B cell (primary cell): ENCODE results near the gene TMF1. TPM values are rescaled to one million over a fixed set of nuclear protein-coding genes. Genes with fewer than 3 reads are reported as not detected.

Experiments
- ATAC-seq: fragments of 200-7000 bp; cut with Tn5 transposase; one replicate; pipeline ENCODE4 v1.10.0; 2021; ENCODE audit warnings: low read depth, mild to moderate bottlenecking, moderate number of reproducible peaks, moderate library complexity
- CTCF ChIA-PET: fragments of 350-600 bp; sonication (Branson Sonifier 250); formaldehyde crosslinking; loops from one replicate; lab custom pipeline; 2021; ENCODE audit warnings: antibody characterized with exemption, inconsistent platforms; lab: Charles Lee
- POLR2A ChIA-PET: fragments of 350-600 bp; sonication (Branson Sonifier 250); formaldehyde crosslinking; loops from one replicate; lab custom pipeline; 2021; ENCODE audit warnings: antibody characterized with exemption; lab: Charles Lee
- DNase-seq: peaks from one replicate; pipeline ENCODE4 v3.0.0; 2013
- H2AFZ ChIP-seq: 2 replicates; pipeline ENCODE4 v1.6.1; 2012; ENCODE audit warnings: mild to moderate bottlenecking, low read depth, low read length; ENCODE audit not compliant: insufficient read depth, poor library complexity, severe bottlenecking
- H3K27ac ChIP-seq, 2 donors: 1 replicate in 1 of 2; 2 replicates in 1 of 2; pipeline ENCODE4 v1.5.1; 2012 to 2013; ENCODE audit warnings: low read length in 2 of 2, mild to moderate bottlenecking in 2 of 2, moderate library complexity in 1 of 2
- H3K27me3 ChIP-seq, 4 experiments: fragments of 200-600 bp in 1 of 4; sonication (generic) in 1 of 4; replicated peaks in 1 of 4; 1 replicate in 2 of 4; 2 replicates in 2 of 4; pipeline versions ENCODE4 v1.6.1 to v1.7.0; 2013 to 2016; ENCODE audit warnings: low read length in 3 of 4, mild to moderate bottlenecking in 2 of 4, mixed read lengths in 1 of 4, moderate library complexity in 1 of 4; ENCODE audit not compliant: insufficient read depth in 4 of 4, control insufficient read depth in 3 of 4; ENCODE audit errors: control extremely low read depth in 1 of 4
- H3K36me3 ChIP-seq, 2 experiments: replicated peaks in 1 of 2; 1 replicate in 1 of 2; 2 replicates in 1 of 2; pipeline versions ENCODE4 v1.6.1 to v1.7.1; 2013; ENCODE audit warnings: low read length in 1 of 2; ENCODE audit not compliant: insufficient read depth in 2 of 2, control insufficient read depth in 1 of 2; ENCODE audit errors: control extremely low read depth in 1 of 2, extremely low read depth in 1 of 2
- H3K4me1 ChIP-seq, 2 donors: fragments of 200-600 bp in 1 of 2; sonication (generic) in 1 of 2; 1 replicate in 1 of 2; 2 replicates in 1 of 2; pipeline versions ENCODE4 v1.5.1 to v1.6.1; 2013 to 2017; ENCODE audit warnings: low read length in 2 of 2; ENCODE audit not compliant: control insufficient read depth in 2 of 2, insufficient read depth in 2 of 2
- H3K4me2 ChIP-seq: replicated peaks from 2 replicates; pipeline ENCODE3; 2012; ENCODE audit warnings: mild to moderate bottlenecking, low read depth, low read length; ENCODE audit not compliant: poor library complexity, severe bottlenecking
- H3K4me3 ChIP-seq, 5 experiments: fragments of 200-600 bp in 1 of 5; sonication (generic) in 1 of 5; 1 replicate in 3 of 5; 2 replicates in 2 of 5; pipeline versions ENCODE4 v1.5.1 to v1.7.0; 2011 to 2016; ENCODE audit warnings: low read length in 4 of 5, mild to moderate bottlenecking in 4 of 5, low read depth in 2 of 5, control low read depth in 1 of 5, moderate library complexity in 1 of 5; ENCODE audit not compliant: insufficient read depth in 1 of 5; ENCODE audit errors: control extremely low read depth in 1 of 5, extremely low read depth in 1 of 5
- H3K79me2 ChIP-seq: fragments of 200-600 bp; sonication (generic); one replicate; pipeline ENCODE4 v1.6.0; 2016; ENCODE audit warnings: low read length; ENCODE audit not compliant: control insufficient read depth, insufficient read depth
- H3K9ac ChIP-seq: fragments of 200-600 bp; sonication (generic); 2 replicates; pipeline ENCODE4 v1.6.1; 2017; ENCODE audit warnings: mild to moderate bottlenecking, low read length, moderate library complexity
- H3K9me3 ChIP-seq, 3 donors: one replicate each; pipeline versions ENCODE4 v1.6.1 to v1.7.1; 2013; ENCODE audit warnings: low read length in 2 of 3; ENCODE audit not compliant: control insufficient read depth in 2 of 3, insufficient read depth in 1 of 3; ENCODE audit errors: control extremely low read depth in 1 of 3
- H4K20me1 ChIP-seq: 2 replicates; pipeline ENCODE4 v1.6.0; 2012; ENCODE audit warnings: mild to moderate bottlenecking, low read length; ENCODE audit not compliant: insufficient read depth, control insufficient read depth, poor library complexity, severe bottlenecking
- H3K27ac Mint-ChIP-seq: one replicate; pipeline ENCODE4 v1.8.0; 2021; ENCODE audit warnings: mixed read lengths
- H3K27me3 Mint-ChIP-seq: one replicate; pipeline ENCODE4 v1.8.0; 2021; ENCODE audit warnings: mixed read lengths
- H3K4me1 Mint-ChIP-seq: one replicate; pipeline ENCODE4 v1.8.0; 2021; ENCODE audit warnings: mixed read lengths
- H3K4me3 Mint-ChIP-seq: one replicate; pipeline ENCODE4 v1.8.0; 2021; ENCODE audit warnings: mixed read lengths
- H3K9me3 Mint-ChIP-seq: one replicate; pipeline ENCODE4 v1.8.0; 2022; ENCODE audit warnings: mixed read lengths; ENCODE audit not compliant: insufficient read depth
- EZH2 ChIP-seq: IDR thresholded peaks from 2 replicates; pipeline ENCODE4 v1.6.1; 2012; ENCODE audit warnings: borderline replicate concordance, low read depth, mild to moderate bottlenecking, moderate library complexity, low read length; ENCODE audit not compliant: insufficient read depth, poor library complexity, severe bottlenecking
- WGBS: methylation state at CpG from one replicate; pipeline ENCODE4 v1.1.5; 2013; ENCODE audit warnings: missing lambda C conversion rate; ENCODE audit not compliant: insufficient coverage; 5-methylcytosine and 5-hydroxymethylcytosine counted together
- intact Hi-C: fragments of 100-400 bp; cut with micrococcal nuclease; formaldehyde crosslinking; loops from one replicate; pipeline ENCODE4 v1.10.0; 2022
- polyA plus RNA-seq: library from polyadenylated mRNA; depleted of rRNA; stranded (reverse); fragments of >200 nt; gene quantifications from 2 replicates; pipeline ENCODE4 v1.2.3, GENCODE V29; 2012
- total RNA-seq, 2 donors: library from RNA; stranded (reverse); fragments of 120-200 nt in 1 of 2; gene quantifications; 1 replicate in 1 of 2; 2 replicates in 1 of 2; pipeline versions ENCODE4 v1.2.3 to v1.2.4, GENCODE V29; 2013 to 2022
- TF ChIP-seq, protein P1 (sequence below): fragments of 200-600 bp; IDR thresholded peaks from one replicate; pipeline ENCODE4 v1.8.0; 2022; ENCODE audit warnings: antibody characterized with exemption, mild to moderate bottlenecking

TMF1 gene
- total and polyA plus RNA-seq, 2 donors (not counting 1 experiment from before 2014, with no cell fraction given), result 6.8 to 65.1 TPM

DNA sequence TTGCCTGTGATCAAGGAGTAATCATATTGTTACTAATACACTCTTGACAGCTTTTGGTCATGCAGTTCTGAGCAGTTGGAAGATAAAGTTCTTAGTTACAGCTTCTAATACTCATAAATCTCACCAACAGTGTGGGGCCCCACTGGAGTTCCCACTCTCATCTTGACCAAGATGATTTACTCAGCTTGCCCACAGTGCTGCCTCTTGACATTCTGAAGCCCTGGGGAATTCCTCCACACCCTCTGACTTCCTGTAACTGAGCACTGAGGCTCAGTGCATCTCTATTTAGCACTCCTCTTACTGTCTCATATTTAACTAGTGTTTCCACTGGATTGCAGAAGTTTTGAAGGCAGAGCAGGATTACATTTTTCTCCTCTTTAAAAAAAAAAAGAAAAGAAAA, 30.7 kb upstream of the TMF1 start:
- H4K20me1 ChIP-seq, result peaks cover 10% of the 10 kb centered on the region
- ATAC-seq (peak; percentile 37), DNase-seq (peak; percentile 82)
- peaks cover 61 to 65% of the 10 kb centered on the region in 2 donors for H3K4me1 ChIP-seq
- H3K4me3 Mint-ChIP-seq, result peak overlapping the region; percentile 75
- peak overlapping the region; percentile 87 for H3K4me2 ChIP-seq
- H3K36me3 ChIP-seq, result no peaks in the 10 kb centered on the region
- peak overlapping the region in 4 of 5 experiments; percentile 8 to 88 (median 14) for H3K4me3 ChIP-seq
- H3K9ac ChIP-seq, result peak overlapping the region; percentile 83
- POLR2A ChIA-PET, result interaction anchor here (0.6 to 0.9 kb wide), 4 partner anchors 10 to 143 kb away, joined by 3 to 5 read pairs (median 4); no protein-coding TSS in a partner anchor
- CTCF ChIA-PET, result interaction anchor here (0.7 to 2.0 kb wide), 6 partner anchors 9 to 45 kb away, joined by 3 to 8 read pairs (median 5); partner anchors contain the start of gene TMF1
- intact Hi-C loops, result loop anchor here (5.0 kb wide), 1 partner anchor 39 kb away; the partner anchor contains the start of gene LMOD3
- no peak overlapping the region for H2AFZ ChIP-seq
- H3K9me3 Mint-ChIP-seq, result no peaks in the 10 kb centered on the region
- H3K27me3 Mint-ChIP-seq, result no peaks in the 10 kb centered on the region
- peak overlapping the region; percentile 87 to 95 for H3K27ac ChIP-seq
- H3K4me1 Mint-ChIP-seq, result peaks cover 69% of the 10 kb centered on the region
- H3K79me2 ChIP-seq, result peaks cover 64% of the 10 kb centered on the region
- TF ChIP-seq, protein P1, sequence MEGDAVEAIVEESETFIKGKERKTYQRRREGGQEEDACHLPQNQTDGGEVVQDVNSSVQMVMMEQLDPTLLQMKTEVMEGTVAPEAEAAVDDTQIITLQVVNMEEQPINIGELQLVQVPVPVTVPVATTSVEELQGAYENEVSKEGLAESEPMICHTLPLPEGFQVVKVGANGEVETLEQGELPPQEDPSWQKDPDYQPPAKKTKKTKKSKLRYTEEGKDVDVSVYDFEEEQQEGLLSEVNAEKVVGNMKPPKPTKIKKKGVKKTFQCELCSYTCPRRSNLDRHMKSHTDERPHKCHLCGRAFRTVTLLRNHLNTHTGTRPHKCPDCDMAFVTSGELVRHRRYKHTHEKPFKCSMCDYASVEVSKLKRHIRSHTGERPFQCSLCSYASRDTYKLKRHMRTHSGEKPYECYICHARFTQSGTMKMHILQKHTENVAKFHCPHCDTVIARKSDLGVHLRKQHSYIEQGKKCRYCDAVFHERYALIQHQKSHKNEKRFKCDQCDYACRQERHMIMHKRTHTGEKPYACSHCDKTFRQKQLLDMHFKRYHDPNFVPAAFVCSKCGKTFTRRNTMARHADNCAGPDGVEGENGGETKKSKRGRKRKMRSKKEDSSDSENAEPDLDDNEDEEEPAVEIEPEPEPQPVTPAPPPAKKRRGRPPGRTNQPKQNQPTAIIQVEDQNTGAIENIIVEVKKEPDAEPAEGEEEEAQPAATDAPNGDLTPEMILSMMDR, result no peak
- no peak for TF ChIP-seq EZH2
- H3K9me3 ChIP-seq, result no peaks in the 10 kb centered on the region
- H3K27ac Mint-ChIP-seq, result peak overlapping the region; percentile 89
- H3K27me3 ChIP-seq, result no peaks in the 10 kb centered on the region

DNA sequence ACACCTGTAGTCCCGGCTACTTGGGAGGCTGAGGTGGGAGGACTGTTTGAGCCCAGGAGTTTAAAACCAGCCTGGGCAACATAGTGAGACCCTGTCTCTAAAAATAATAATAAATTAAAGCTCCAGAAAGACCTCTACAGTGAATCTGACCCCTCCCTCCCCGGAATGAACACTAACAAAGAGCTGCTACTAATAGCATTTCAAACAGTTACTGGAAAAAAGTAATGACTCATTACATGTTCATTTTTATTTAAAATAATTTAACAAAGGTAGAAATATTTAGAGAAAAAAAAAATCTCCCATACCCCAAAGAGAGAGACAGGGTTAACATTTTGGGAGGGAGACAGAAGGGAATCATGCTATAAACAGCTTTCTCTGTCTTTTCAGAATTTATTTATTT, 30.2 kb upstream of the TMF1 start:
- intact Hi-C loops, result loop anchor here (5.0 kb wide), 1 partner anchor 40 kb away; the partner anchor contains the start of gene LMOD3
- Mint-ChIP-seq H3K9me3 (no peaks in the 10 kb centered on the region), H3K4me1 (peaks cover 69% of the 10 kb centered on the region), H3K4me3 (peak overlapping the region; percentile 75), H3K27me3 (no peaks in the 10 kb centered on the region), H3K27ac (peak overlapping the region; percentile 89)
- TF ChIP-seq, protein P1, result no peak
- no peak for TF ChIP-seq EZH2
- ATAC-seq (no peak), DNase-seq (no peak)
- POLR2A ChIA-PET, result interaction anchor here (0.6 to 0.9 kb wide), 5 partner anchors 10 to 143 kb away, joined by 3 to 5 read pairs (median 3); no protein-coding TSS in a partner anchor
- H3K79me2 ChIP-seq, result peaks cover 64% of the 10 kb centered on the region
- CTCF ChIA-PET, result interaction anchor here (0.7 to 2.0 kb wide), 6 partner anchors 10 to 45 kb away, joined by 3 to 8 read pairs (median 5); partner anchors contain the start of gene TMF1
- WGBS, result no CpG with 5 or more reads among the region's 2 CpGs
- peak overlapping the region in 1 of 5 experiments; percentile 88 for H3K4me3 ChIP-seq
- peak overlapping the region; percentile 46 for H2AFZ ChIP-seq
- no peaks in the 10 kb centered on the region for H3K36me3 ChIP-seq
- peak overlapping the region; percentile 83 for H3K9ac ChIP-seq
- H3K4me1 ChIP-seq, result peaks cover 58 to 65% of the 10 kb centered on the region in 2 donors
- H4K20me1 ChIP-seq, result peaks cover 10% of the 10 kb centered on the region
- peak overlapping the region; percentile 87 for H3K4me2 ChIP-seq
- no peaks in the 10 kb centered on the region for H3K9me3 ChIP-seq
- peak overlapping the region; percentile 87 to 95 for H3K27ac ChIP-seq
- H3K27me3 ChIP-seq, result no peaks in the 10 kb centered on the region
